Skin of body (tissue), 3 donors: ENCODE results near the gene B3GNT2. TPM values are rescaled to one million over a fixed set of nuclear protein-coding genes. Genes with fewer than 3 reads are reported as not detected.
"Not testable (repeated sequence)": the region's sequence is repeated elsewhere in the genome, so short reads cannot be mapped to it uniquely, and the experiment has no call there.

Experiments used
- DNase-seq: peaks from one replicate; lab custom pipeline; 2025; lab: John Stamatoyannopoulos, UW
- small RNA-seq: library from RNA; depleted of rRNA; stranded (forward); fragments of <200 nt; gene quantifications from one replicate; pipeline ENCODE3, GENCODE V24; 2014; ENCODE audit warnings: low replicate concordance
- total RNA-seq: library from RNA; depleted of rRNA; stranded (reverse); fragments of >200 nt; gene quantifications from one replicate; pipeline ENCODE4 v1.2.3, GENCODE V29; 2014

The B3GNT2 gene
- total RNA-seq, 1 donor from 2014 or later, result 25.4 TPM

DNA sequence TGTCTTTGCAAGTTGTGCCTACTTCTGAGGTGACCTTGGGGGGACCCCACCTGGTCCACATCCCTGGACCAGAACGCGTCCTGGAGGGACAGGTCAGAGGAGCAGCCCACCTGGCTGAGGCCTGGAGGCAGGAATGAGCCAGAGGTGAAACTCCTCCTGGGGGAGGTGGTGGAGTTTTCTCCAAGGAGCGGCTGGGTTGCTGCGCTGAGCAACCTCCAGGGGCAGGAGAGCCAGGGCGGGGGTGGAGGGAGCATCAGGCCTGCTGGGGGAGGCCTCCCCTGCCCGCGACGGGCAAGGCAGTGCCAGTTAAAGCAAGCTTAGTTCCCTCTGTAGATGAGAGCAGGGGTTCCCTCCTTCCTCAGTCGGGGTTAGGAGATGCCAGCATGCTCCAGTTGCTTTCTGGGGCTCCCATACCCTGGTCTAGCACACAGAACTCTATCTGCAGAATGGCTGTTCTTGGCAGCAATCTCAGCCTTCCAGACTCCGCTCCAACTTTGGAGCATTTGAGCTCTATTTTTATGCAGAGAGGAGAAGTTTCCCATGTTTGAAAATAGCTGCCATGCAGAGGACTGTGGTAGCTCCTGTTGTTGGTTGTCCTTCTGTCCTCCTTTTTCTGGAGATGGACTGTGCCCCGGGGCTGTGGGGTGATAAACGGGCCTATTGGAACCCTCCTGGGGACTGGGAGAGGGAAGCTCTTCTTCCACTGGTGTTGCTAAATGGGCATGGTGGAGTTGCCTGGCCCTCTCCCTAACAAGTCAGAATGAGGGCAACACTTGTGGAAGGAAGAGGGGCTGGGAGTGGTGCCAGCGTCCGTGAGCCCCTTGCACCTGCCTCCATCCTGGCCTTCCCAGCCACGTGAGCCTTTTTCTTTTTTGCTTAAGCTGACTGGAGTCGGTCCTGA lies 39.1 kb downstream of the B3GNT2 start:
- no peak for DNase-seq

DNA sequence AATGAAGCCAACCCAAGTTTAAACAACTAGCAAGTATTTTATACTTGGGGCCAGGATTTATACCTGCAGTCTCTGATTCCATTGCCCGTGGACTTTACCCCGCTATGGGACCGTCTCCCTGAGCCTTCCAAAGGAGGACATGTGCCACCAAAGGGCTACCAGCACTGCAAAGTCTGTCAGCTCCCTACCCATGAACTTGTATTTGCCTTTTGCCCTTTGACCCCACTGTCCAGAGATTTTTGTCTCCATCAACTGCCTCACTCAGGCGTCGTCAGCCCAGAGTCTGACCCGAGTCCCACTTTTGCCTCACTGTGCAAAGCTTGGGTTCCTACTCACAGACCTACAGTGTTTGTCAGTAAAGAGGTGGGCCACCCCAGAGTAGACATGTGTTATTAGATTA lies 40.6 kb downstream of the B3GNT2 start:
- DNase-seq, result no peak

DNA sequence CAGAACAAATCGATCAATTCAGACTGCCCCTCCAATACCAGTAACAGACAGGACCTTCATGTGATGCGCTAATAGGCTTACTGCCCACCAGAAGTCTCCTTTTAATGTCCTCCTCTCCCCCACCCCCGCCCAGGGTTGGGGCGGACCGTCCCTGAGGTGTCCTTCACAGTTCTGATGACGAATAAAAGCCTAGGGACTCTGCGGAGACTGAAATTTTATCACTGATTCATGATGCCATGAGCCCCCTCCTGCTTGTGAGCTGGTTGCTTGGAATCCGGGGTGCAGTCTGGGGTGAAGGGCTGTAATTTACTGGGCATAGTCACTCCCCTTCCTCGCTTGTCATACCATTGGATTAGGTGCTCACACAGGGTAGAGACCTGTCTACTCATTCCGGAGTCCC lies 42.3 kb downstream of the B3GNT2 start:
- DNase-seq, result no peak

DNA sequence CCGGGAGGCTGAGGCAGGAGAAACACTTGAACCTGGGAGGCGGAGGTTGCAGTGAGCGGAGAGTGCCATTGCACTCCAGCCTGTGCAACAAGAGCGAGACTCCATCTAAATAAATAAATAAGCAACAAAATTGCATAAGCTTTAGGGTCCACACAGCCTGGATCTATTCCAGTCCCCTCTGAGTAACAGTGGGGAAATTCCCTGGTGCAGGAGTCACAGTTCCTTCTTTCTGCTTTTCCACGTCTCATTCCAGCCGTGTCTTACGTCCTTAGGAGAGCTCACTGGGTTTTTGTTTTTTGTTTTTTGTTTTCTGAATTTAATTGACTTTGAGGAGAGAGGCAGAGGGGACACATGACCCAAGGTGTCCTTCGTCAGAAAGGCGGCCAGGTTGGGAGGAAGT lies 44.6 kb downstream of the B3GNT2 start:
- DNase-seq, result no peak

DNA sequence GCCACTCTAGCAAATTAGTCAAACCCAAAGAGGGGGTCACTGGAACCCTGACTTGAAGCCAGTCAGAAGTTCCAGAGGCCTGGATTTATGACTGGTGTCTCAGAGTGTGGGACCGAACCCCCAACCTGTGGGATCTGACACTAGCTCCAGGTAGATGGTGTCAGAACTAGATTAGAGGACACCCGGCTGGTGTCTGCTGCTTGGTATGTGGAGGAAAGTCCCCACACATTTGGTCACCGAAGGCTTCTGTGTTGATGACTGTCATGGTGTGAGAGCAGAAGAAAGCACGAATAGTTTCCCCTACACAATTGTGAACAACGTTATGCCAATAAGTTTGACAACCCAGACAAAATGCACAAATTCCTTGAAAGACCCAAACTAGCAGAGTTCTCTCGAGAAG lies 48.1 kb downstream of the B3GNT2 start:
- DNase-seq, result no peak

DNA sequence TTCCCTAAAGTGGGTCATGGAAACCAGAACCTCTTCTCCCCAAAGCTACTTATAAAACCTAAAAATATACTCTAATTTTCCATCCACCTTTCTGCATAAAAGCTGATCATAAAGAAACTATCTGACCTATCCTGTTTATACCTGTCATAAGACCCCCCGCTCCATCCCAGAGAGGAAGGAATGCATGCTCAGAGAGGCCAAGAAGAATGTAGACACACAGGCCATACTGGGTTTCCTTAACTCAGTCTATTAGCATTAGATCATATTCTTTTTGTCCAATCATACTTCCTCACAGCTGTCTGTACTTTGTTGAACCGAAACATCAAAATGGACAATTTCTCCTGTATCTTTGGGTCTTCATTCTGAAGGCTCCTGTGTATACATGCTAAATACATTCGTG lies 52.3 kb downstream of the B3GNT2 start:
- no peak for DNase-seq

DNA sequence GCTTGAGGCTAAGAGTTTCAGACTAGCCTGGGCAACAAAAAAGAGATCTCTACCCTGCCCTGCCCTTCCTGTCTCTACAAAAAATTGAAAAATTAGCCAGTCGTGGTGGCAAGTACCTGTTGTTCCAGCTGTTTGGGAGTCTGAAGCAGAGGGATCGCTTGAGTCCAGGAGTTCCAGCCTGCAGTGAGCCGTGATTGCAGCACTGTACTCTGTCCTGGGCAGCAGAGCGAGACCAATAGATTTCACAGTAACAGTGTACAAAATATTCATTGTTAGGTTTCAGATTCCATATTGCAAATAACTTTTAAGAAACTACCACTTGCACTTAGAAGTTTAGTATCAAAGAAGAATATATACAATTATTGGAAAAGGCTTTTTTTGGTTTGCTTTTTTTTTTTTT lies 54.3 kb downstream of the B3GNT2 start:
- no peak for DNase-seq

DNA sequence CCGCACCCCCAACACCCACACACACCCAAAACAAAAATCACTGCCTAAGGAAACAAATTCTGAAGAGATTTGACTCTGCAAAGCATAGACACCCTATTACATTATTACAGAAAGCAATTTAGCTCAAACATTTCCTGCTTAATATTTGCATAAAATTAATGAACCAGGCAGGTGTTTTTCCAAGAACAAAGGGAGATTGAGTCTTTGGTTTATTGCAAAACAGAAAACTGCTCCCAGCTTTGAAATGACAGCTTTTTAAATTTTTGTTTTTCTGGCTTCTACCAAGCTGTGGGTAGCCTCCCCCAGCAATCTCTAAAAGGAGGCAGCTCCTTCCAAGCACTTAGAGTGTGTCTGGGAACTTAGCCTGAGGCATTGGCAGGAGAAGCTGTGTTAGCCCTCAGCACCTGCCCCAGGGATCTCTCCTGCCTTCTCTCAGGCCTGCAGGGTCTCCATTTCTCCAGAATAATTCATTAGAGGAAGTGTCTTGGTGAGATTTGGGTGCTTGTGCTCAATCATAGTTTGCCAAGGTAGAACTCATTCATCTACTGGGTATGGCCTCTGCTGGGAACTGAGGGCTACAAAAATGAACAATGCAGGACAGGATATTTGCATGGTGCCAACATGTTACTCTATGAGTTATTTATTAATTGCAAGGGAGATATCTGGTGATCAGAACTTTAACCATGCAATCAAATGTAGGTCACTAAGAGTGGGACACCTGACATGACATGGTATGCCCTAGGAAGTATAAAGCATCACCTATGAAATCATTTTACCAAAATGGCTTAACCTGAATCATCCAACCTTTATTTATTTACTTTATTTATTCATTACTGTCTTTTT lies 58.7 kb downstream of the B3GNT2 start:
- no peak for DNase-seq

DNA sequence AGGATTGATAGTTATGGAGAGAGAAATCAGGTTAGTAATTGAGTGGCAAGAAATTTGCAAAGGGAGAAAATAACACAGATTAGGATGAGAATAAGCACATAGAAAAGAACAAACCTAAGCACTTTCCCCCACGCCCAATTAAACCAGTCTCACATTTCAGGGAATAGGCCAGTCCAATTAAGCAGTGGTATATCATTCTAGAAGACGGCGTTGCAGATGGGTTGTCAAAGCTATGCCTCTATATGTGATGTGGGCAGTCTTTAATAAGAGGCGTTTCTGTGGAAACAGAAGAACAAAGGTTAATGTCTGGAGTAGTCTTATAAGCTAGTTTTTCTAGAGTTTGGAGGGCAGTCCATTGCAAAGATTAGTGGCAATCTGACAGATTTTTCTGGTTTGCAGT lies 61.6 kb downstream of the B3GNT2 start:
- no peak for DNase-seq

DNA sequence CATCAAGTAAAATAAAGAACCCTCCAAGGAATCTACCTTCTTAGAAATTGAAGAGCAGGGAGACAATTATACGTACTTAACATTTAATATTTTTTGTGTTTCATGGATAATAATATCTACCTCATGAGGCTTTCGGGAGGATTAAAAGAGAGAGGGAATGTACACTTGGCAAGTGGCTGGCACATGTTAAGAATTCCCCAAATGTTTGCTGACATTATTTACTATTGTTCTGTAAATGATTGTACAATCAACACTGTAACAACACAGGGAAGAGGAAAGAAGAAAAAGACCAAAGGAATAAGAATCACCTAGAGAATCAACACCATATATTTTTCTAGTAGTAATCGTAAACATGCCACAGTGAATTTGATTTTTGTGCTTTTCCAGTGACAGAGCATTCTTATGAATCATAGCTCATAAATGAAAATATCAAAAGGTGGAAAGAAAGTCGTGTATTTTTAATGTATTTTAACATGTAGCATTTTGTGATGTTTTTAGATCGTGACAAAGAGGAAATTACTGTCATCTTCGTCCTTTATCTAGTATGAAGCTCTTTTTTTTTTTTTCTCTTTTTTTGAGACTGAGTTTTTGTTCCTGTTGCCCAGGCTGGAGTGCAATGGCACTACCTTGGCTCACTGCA lies 67.3 kb downstream of the B3GNT2 start:
- no peak for DNase-seq

DNA sequence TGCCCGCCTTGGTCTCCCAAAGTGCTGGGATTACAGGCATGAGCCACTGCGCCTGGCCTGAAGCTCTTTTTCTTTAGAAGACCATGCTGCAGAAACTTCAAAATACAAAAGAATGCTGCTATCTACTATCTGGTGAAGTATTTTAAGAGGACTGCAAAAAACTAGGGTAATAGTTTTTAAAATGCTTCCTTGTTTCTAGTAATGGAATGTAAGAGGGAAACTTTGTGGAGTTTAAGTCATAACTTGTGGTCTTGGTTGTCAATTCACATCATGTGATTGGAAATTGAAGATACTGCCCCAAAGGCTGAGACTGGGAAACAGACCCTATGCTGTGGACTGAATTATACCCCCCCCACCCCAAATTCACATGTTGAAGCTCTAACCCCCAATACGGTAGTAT lies 68.3 kb downstream of the B3GNT2 start:
- no peak for DNase-seq

DNA sequence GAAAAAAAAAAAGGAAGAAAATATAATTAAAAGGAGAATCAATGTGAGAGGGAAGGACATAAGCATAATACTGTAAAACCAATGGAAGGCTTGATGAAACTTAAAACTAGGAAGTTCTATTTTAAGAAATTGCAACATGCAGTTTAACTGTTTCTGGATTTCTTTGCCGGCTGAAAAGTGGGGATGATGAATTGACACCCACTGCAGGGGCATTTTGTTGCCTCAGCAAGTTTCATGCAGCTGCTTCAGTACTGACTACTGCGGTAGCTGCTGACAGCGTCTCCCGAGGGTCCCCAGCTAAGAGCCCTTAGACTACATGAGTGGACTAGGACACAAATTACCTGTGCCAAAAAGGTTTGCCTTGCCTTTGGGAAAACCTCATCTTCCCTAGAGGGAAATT lies 69.2 kb downstream of the B3GNT2 start:
- DNase-seq, result no peak

DNA sequence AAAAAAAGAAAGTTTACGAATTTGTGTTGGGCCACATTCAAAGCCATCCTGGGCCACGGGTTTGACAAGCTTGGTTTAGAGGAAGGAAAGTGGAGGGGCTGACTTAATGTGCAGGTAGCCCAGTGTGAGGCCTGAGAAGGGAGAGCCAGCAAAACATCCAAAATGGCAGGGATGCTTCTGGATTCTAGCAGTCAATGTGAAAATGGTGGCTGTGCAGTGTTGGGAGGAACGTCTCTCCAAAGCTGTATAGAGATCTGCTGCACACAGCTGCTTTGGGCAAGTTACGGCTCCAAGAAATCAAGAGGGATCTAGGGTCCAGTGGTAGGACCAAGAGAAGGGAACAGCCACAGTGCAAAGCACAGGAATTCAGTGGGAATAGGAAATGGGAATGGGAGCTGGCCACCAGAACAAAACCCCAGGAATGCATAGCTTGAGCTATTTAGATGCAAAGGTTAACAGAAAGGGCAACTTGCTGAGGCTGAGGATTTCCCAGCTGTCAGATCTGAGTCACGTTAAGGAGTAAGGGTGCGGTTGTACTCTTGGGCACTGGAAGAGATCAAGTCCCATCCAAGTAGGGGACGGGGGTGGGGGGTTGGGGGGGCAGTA lies 70.6 kb downstream of the B3GNT2 start:
- no peak for DNase-seq

DNA sequence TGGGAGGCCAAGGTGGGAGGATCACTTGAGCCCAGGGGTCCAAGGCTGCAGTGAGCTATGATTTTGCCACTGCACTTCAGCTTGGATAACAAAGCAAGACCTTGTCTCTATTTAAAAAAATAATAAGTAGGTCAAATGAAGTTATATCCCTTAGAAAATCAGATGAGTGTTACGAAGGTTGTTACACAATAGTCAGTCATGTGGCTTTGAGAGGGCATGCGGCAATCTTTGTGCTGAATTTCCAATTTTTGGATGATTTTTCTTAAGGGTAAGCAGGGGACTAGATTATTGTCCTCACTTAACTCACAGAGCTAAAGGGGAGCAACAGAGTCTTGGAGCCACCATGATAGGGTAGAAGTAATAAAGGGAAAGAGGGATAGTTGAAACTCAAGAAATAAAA lies 71.8 kb downstream of the B3GNT2 start:
- no peak for DNase-seq

DNA sequence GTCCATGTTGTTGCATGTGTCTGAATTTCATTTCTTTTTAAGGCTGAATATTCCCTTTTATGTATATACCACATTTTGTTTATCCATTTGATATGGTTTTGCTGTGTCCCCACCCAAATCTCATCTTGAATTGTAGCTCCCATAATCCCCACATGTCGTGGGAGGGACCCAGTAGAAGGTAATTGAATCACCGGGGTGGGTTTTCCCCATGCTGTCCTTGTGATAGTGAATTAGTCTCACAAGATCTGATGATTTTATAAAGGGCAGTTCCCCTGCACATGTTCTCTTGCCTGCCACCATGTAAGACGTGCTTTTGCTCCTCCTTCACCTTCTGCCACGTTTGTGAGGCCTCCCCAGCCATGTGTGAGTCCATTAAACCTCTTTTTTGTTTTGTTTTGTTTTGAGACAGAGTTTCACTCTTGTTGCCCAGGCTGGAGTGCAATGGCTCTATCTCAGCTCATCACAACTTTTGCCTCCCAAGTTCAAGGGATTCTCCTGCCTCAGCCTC lies 72.8 kb downstream of the B3GNT2 start:
- DNase-seq, result not testable (repeated sequence)

DNA sequence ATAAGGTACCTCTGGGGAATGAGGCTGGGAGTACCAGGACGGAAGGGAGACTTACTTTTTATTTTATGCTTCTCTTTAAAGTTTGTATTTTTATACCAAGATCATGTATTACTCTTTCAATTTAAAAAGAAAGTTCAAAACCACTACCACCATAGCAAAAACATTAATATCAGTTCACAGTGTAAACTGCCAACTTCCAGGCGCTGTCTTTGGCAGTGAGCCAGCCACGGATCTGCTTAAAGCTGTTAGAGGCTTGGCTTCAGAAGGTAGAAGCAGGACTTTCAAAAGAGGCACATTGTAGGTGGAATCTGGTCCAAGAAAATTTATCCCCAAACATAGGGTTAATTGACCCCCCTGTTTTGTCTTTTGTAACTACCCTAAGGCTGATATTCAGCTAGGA lies 74.8 kb downstream of the B3GNT2 start:
- DNase-seq, result no peak

Small RNA genes lying within 50 kb of the gene (small RNA-seq; reads per million reads assigned to genes)
- gene MIR5192 (not detected), gene RN7SL51P (not detected)
